Measurements from ENCODE around the gene MYCBP2.

MYCBP2 gene

DNA sequence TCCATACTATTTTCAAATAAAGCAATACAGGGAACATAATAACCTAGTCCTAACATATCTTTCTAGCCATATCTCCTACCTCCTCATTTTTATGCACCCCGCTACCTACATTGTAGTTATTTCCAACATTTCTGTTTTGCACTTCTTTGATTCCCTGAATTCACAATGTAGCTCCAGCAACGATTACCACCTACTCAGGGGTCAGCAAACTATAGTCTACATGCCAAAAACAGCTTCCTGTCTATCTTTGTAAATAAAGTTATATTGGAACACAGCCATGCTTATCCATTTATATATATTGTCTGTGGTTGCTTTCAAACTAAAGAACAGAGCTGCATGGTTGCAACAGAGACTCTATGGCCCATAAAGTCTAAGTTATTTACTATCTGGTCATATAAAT is 16.7 kb downstream of the MYCBP2 start:
- in situ Hi-C loops (cut with HindIII; ENCODE audit: low sequenced_read_pairs) = no loop called here
- TF ChIP-seq, protein P1, sequence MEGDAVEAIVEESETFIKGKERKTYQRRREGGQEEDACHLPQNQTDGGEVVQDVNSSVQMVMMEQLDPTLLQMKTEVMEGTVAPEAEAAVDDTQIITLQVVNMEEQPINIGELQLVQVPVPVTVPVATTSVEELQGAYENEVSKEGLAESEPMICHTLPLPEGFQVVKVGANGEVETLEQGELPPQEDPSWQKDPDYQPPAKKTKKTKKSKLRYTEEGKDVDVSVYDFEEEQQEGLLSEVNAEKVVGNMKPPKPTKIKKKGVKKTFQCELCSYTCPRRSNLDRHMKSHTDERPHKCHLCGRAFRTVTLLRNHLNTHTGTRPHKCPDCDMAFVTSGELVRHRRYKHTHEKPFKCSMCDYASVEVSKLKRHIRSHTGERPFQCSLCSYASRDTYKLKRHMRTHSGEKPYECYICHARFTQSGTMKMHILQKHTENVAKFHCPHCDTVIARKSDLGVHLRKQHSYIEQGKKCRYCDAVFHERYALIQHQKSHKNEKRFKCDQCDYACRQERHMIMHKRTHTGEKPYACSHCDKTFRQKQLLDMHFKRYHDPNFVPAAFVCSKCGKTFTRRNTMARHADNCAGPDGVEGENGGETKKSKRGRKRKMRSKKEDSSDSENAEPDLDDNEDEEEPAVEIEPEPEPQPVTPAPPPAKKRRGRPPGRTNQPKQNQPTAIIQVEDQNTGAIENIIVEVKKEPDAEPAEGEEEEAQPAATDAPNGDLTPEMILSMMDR (IDR thresholded peaks at IDR 0.05; ENCODE audit: low read depth, low read length, missing control alignments) = no peak
- no peak overlapping the region for H3K4me3 ChIP-seq (ENCODE audit: low read depth, low read length)
- no peak for DNase-seq (ENCODE audit: low read depth)

DNA sequence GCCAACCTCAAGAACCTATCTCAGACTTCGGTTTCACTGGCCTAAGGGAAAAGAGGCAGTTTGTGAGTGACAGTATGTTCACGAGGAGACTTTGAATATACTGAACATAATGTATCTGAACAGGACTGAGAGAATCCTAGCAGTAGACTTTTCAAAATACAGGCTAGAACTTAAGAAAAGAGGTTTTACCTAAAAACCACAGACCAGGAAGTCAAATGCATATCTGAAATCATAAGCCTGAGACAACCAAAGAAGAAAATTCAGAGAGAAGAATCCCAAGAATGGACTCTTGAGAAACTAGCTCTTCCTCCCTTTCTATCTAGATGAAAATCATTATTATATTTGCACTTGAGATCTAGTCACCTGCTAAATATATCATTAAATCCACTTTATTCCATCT is 17.6 kb downstream of the MYCBP2 start:
- TF ChIP-seq, protein P1 (IDR thresholded peaks at IDR 0.05; ENCODE audit: low read depth, low read length, missing control alignments) = no peak
- in situ Hi-C loops (cut with HindIII; ENCODE audit: low sequenced_read_pairs) = no loop called here
- no peak for DNase-seq (ENCODE audit: low read depth)
- no peak overlapping the region for H3K4me3 ChIP-seq (ENCODE audit: low read depth, low read length)

DNA sequence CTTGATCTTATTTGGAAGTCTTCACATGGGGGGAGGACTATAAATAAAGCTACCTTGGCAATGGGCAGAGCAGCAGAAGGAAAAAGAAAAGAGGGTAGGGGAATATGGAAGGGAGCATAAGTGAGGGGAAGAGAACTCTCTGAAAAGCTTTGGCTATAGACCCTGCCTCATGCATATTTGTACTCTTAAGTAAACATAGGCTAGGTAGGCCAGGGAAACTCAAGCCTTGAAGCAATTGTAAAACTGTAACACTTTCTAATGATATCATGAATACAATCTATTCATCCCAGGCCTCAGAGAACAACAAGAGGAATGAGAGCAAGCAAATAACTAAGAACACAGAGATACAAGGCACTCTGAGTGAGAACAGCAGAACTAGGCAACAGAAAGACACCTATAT is 20.4 kb downstream of the MYCBP2 start:
- no peak overlapping the region for H3K4me3 ChIP-seq (ENCODE audit: low read depth, low read length)
- in situ Hi-C loops (cut with HindIII; ENCODE audit: low sequenced_read_pairs) = no loop called here
- TF ChIP-seq, protein P1 (IDR thresholded peaks at IDR 0.05; ENCODE audit: low read depth, low read length, missing control alignments) = no peak
- no peak for DNase-seq (ENCODE audit: low read depth)

DNA sequence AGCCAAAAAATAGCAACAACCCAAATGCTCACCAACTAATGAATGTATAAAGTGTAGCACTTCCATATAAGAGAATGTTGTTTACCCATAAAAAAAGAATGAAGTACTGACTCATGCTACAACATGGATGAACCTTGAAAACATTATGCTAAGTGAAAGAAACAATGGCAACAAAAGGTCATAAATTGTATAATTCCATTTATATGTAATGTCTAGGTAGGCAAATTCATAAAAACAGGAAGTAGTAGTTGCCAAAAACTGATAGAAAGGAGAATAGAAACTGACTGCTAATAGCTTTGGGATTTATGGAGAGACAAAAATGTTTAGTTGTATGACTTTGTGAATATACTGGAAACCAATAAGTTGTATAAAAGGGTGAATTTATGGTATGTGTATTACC is 21.6 kb downstream of the MYCBP2 start:
- TF ChIP-seq, protein P1 (IDR thresholded peaks at IDR 0.05; ENCODE audit: low read depth, low read length, missing control alignments) = no peak
- DNase-seq (ENCODE audit: low read depth) = no peak
- no peak overlapping the region for H3K4me3 ChIP-seq (ENCODE audit: low read depth, low read length)
- in situ Hi-C loops (cut with HindIII; ENCODE audit: low sequenced_read_pairs) = no loop called here

DNA sequence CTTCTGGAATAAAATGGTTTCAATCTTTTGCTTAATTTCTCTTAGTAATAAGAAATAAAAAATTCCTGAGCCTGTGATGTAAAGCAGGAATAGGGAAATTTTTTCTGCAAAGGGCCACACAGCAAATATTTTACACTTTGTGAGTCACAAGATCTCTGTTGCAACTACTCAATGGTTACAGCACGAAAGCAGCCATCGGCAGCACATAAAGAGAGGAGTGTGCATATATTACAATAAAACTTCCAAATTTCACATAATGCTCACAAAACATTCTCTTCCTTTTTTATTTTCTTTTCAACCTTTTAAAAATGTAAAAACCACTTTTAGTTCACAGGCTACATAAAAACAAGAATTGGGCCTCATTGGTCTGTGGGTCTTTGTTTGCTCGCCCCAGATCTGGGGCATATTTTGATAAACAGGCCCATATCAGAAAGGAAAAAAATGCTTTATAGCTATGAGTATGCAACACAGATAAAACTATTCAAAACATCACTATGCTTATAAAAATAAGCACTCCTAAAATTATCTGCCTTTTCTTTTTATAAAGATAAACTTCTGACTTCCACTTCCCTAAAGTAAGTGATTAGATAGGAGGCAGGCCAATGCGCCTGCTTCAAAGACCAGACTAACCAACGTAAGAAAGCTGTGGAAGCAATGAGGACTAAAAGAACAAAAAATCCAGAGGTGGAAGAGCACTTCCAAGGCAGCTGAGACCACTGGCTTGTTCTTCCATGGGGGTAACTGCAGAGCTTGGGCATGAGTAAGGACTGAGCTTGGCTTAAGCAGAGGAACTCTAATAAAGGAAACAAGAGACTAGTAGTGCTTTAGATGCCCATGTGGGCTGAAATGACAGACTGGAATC is 26.5 kb downstream of the MYCBP2 start:
- H3K4me3 ChIP-seq (ENCODE audit: low read depth, low read length) = no peak overlapping the region
- TF ChIP-seq, protein P1 (IDR thresholded peaks at IDR 0.05; ENCODE audit: low read depth, low read length, missing control alignments) = no peak
- no peak for DNase-seq (ENCODE audit: low read depth)
- in situ Hi-C loops (cut with HindIII; ENCODE audit: low sequenced_read_pairs) = no loop called here

DNA sequence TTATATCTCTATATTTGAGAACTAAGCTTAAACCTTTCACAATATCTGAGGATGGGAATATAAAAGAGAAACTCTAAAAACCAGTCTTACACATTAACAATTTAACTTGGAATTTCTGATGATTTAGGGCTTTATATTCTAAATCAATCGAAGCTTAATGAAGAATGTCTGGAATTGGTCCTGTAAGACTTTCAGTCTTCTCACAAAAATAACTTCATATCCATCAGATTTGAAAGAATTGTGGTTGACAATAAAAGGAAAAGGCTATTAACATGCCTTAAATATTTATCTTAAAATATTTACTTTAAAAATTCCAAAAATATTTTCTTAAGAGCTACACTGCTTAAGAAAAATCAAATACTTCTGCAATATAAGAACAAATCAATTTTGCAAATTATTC is 27.3 kb downstream of the MYCBP2 start:
- H3K4me3 ChIP-seq (ENCODE audit: low read depth, low read length) = no peak overlapping the region
- DNase-seq (ENCODE audit: low read depth) = no peak
- TF ChIP-seq, protein P1 (IDR thresholded peaks at IDR 0.05; ENCODE audit: low read depth, low read length, missing control alignments) = no peak
- in situ Hi-C loops (cut with HindIII; ENCODE audit: low sequenced_read_pairs) = no loop called here
